H9 (cell line): ENCODE results near the gene CHRM4. TPM values are rescaled to one million over a fixed set of nuclear protein-coding genes. Genes with fewer than 3 reads are reported as not detected.

Experiments
- DNase-seq: peaks from one replicate; pipeline ENCODE4 v3.0.0-alpha.2; 2017
- H2AFZ ChIP-seq: one replicate; pipeline ENCODE4 v1.6.1; 2013; ENCODE audit warnings: mild to moderate bottlenecking, low read length, control low read depth, moderate library complexity
- H2AK5ac ChIP-seq: 2 replicates; pipeline ENCODE4 v1.6.1; 2013; ENCODE audit warnings: low read length, control low read depth, mixed read lengths; ENCODE audit not compliant: insufficient read length
- H2BK120ac ChIP-seq: one replicate; pipeline ENCODE4 v1.6.1; 2013; ENCODE audit warnings: low read depth, mild to moderate bottlenecking, low read length, control low read depth, inconsistent platforms; ENCODE audit not compliant: poor library complexity, severe bottlenecking
- H2BK12ac ChIP-seq: 2 replicates; pipeline ENCODE4 v1.6.1; 2013; ENCODE audit warnings: low read length, control low read depth, mixed read lengths, low read depth; ENCODE audit not compliant: insufficient read length
- H2BK15ac ChIP-seq: 2 replicates; pipeline ENCODE4 v1.6.1; 2013; ENCODE audit warnings: low read depth, low read length, control low read depth
- H2BK20ac ChIP-seq: one replicate; pipeline ENCODE4 v1.6.1; 2013; ENCODE audit warnings: low read depth, mild to moderate bottlenecking, low read length, control low read depth, inconsistent platforms; ENCODE audit not compliant: poor library complexity, severe bottlenecking
- H2BK5ac ChIP-seq: 2 replicates; pipeline ENCODE4 v1.6.1; 2013; ENCODE audit warnings: low read length, control low read depth, mixed read lengths; ENCODE audit not compliant: insufficient read length
- H3K14ac ChIP-seq: 2 replicates; pipeline ENCODE4 v1.6.1; 2013; ENCODE audit warnings: low read length, control low read depth; ENCODE audit not compliant: insufficient read depth
- H3K18ac ChIP-seq: 2 replicates; pipeline ENCODE4 v1.6.1; 2013; ENCODE audit warnings: low read depth, mild to moderate bottlenecking, mixed read lengths, low read length, control low read depth; ENCODE audit not compliant: insufficient read length
- H3K23ac ChIP-seq: 2 replicates; pipeline ENCODE4 v1.6.1; 2013; ENCODE audit warnings: low read length, control low read depth, mixed read lengths, low read depth; ENCODE audit not compliant: insufficient read length
- H3K23me2 ChIP-seq: 2 replicates; pipeline ENCODE4 v1.6.1; 2013; ENCODE audit warnings: low read depth, mild to moderate bottlenecking, mixed read lengths, low read length, control low read depth; ENCODE audit not compliant: insufficient read length, poor library complexity, severe bottlenecking
- H3K27ac ChIP-seq: 2 replicates; pipeline ENCODE4 v1.5.1; 2013; ENCODE audit warnings: low read length, control low read depth, mixed read lengths, low read depth; ENCODE audit not compliant: insufficient read length
- H3K27me3 ChIP-seq: 2 replicates; pipeline ENCODE4 v1.6.1; 2013; ENCODE audit warnings: low read length, control low read depth, inconsistent platforms; ENCODE audit not compliant: insufficient read depth
- H3K4ac ChIP-seq: 2 replicates; pipeline ENCODE4 v1.6.1; 2013; ENCODE audit warnings: low read depth, mild to moderate bottlenecking, control low read depth, inconsistent platforms, low read length, moderate library complexity
- H3K4me1 ChIP-seq: 2 replicates; pipeline ENCODE4 v1.6.1; 2013; ENCODE audit warnings: low read length, control low read depth, inconsistent platforms; ENCODE audit not compliant: insufficient read depth
- H3K4me2 ChIP-seq: 2 replicates; pipeline ENCODE4 v1.6.1; 2013; ENCODE audit warnings: low read length, control low read depth, mixed read lengths; ENCODE audit not compliant: insufficient read length, insufficient read depth
- H3K56ac ChIP-seq: 2 replicates; pipeline ENCODE4 v1.6.1; 2013; ENCODE audit warnings: low read depth, mild to moderate bottlenecking, mixed read lengths, low read length, control low read depth; ENCODE audit not compliant: insufficient read length
- H3K79me1 ChIP-seq: 2 replicates; pipeline ENCODE4 v1.6.1; 2013; ENCODE audit warnings: low read depth, mild to moderate bottlenecking, moderate library complexity, low read length, control low read depth, inconsistent platforms; ENCODE audit not compliant: insufficient read depth, poor library complexity, severe bottlenecking
- H3K79me2 ChIP-seq: 2 replicates; pipeline ENCODE4 v1.6.1; 2013; ENCODE audit warnings: low read length, control low read depth, inconsistent platforms; ENCODE audit not compliant: insufficient read depth
- H3K9ac ChIP-seq: 2 replicates; pipeline ENCODE4 v1.6.1; 2013; ENCODE audit warnings: low read length, control low read depth, mixed read lengths; ENCODE audit not compliant: insufficient read length; ENCODE audit errors: extremely low read depth
- H3K9me3 ChIP-seq: one replicate; pipeline ENCODE4 v1.6.1; 2013; ENCODE audit warnings: low read depth, low read length, inconsistent platforms; ENCODE audit not compliant: control insufficient read depth
- H3T11ph ChIP-seq: one replicate; pipeline ENCODE4 v1.6.1; 2013; ENCODE audit warnings: mild to moderate bottlenecking, low read length, control low read depth, inconsistent platforms
- H4K20me1 ChIP-seq: one replicate; pipeline ENCODE4 v1.6.1; 2013; ENCODE audit not compliant: control insufficient read depth, insufficient read length, insufficient read depth
- H4K5ac ChIP-seq: 2 replicates; pipeline ENCODE4 v1.6.1; 2013; ENCODE audit warnings: low read depth, mild to moderate bottlenecking, mixed read lengths, low read length, control low read depth; ENCODE audit not compliant: insufficient read length
- H4K8ac ChIP-seq: replicated peaks from 2 replicates; pipeline ENCODE4 v1.6.1; 2013; ENCODE audit warnings: low read length, control low read depth, mixed read lengths, low read depth; ENCODE audit not compliant: insufficient read length
- H4K91ac ChIP-seq: 2 replicates; pipeline ENCODE4 v1.6.1; 2013; ENCODE audit warnings: low read depth, mild to moderate bottlenecking, moderate library complexity, mixed read lengths, low read length, control low read depth; ENCODE audit not compliant: insufficient read length
- H3K27ac Mint-ChIP-seq, 3 experiments: 2 replicates in 2 of 3; 3 replicates in 1 of 3; pipeline ENCODE4 v1.8.0; 2020 to 2021; ENCODE audit warnings: mixed read lengths in 3 of 3, mild to moderate bottlenecking in 1 of 3, moderate library complexity in 1 of 3
- H3K27me3 Mint-ChIP-seq: 2 replicates; pipeline ENCODE4 v1.8.0; 2021; ENCODE audit warnings: low read depth, mild to moderate bottlenecking, moderate library complexity, mixed read lengths
- H3K36me3 Mint-ChIP-seq, 3 experiments: 2 replicates in 2 of 3; 3 replicates in 1 of 3; pipeline ENCODE4 v1.8.0; 2020 to 2021; ENCODE audit warnings: low read depth in 3 of 3, mixed read lengths in 3 of 3; ENCODE audit not compliant: insufficient read depth in 1 of 3
- H3K4me1 Mint-ChIP-seq, 2 experiments: 2 replicates each; pipeline ENCODE4 v1.8.0; 2020; ENCODE audit warnings: mixed read lengths in 2 of 2
- H3K4me3 Mint-ChIP-seq, 2 experiments: 2 replicates in 1 of 2; 3 replicates in 1 of 2; pipeline ENCODE4 v1.8.0; 2020 to 2021; ENCODE audit warnings: mild to moderate bottlenecking in 2 of 2, mixed read lengths in 2 of 2, moderate library complexity in 1 of 2
- H3K9me3 Mint-ChIP-seq, 2 experiments: 2 replicates in 1 of 2; 3 replicates in 1 of 2; pipeline ENCODE4 v1.8.0; 2020; ENCODE audit warnings: mild to moderate bottlenecking in 2 of 2, mixed read lengths in 2 of 2, moderate library complexity in 1 of 2
- CTCF ChIP-seq: fragments of 200-600 bp; sonication (generic); conservative IDR thresholded peaks from 3 replicates; pipeline ENCODE4 v1.8.0; 2021; ENCODE audit warnings: antibody characterized with exemption, mild to moderate bottlenecking
- WGBS: extraction: QIAGEN DNeasy Blood & Tissue Kit; methylation state at CpG from one replicate; pipeline ENCODE4 v1.1.7; 2013; ENCODE audit warnings: missing lambda C conversion rate, low lambda C conversion rate, mixed read lengths; ENCODE audit not compliant: insufficient read length; ENCODE audit errors: extremely low coverage; 5-methylcytosine and 5-hydroxymethylcytosine counted together
- total RNA-seq: library from RNA; stranded (reverse); gene quantifications from 2 replicates; pipeline ENCODE4 v1.2.1, GENCODE V29; 2021

Gene CHRM4
- total RNA-seq, 1 experiment from 2014 or later: 1.0 TPM

GRCh38 chr11:46366260-46366659 lies 25.3 kb downstream of the CHRM4 start:
- Mint-ChIP-seq H3K9me3 (no peaks in the 10 kb centered on the region), H3K4me3 (no peak overlapping the region), H3K27ac (no peak overlapping the region; a peak in 1 of 7 replicates), H3K27me3 (no peaks in the 10 kb centered on the region), H3K4me1 (peaks cover 27 to 44% of the 10 kb centered on the region in 2 experiments), H3K36me3 (peaks cover 10 to 19% (median 13%) of the 10 kb centered on the region in 3 experiments)
- H4K91ac ChIP-seq: no peak overlapping the region
- no CpG with 5 or more reads among the region's 22 CpGs for WGBS
- no peaks in the 10 kb centered on the region; the same call in 1 of the 2 replicates for H3K79me2 ChIP-seq
- no peaks in the 10 kb centered on the region for H3K9me3 ChIP-seq
- no peaks in the 10 kb centered on the region for H3K79me1 ChIP-seq
- no peaks in the 10 kb centered on the region for H3K27me3 ChIP-seq
- no peak overlapping the region for H2BK5ac ChIP-seq
- H2AFZ ChIP-seq: no peak overlapping the region
- no peak overlapping the region for H2BK120ac ChIP-seq
- H3K18ac ChIP-seq: no peak overlapping the region
- H3K27ac ChIP-seq: no peak overlapping the region
- H2AK5ac ChIP-seq: no peak overlapping the region
- TF ChIP-seq CTCF: no peak
- no peak overlapping the region for H4K8ac ChIP-seq
- peaks cover 3% of the 10 kb centered on the region; the same call in 1 of the 2 replicates for H3K4me1 ChIP-seq
- no peak overlapping the region for H2BK15ac ChIP-seq
- H3K56ac ChIP-seq: no peak overlapping the region
- no peak overlapping the region for H3K4ac ChIP-seq
- DNase-seq: no peak
- H3K4me2 ChIP-seq: no peak overlapping the region
- H4K5ac ChIP-seq: no peak overlapping the region
- no peak overlapping the region for H2BK12ac ChIP-seq
- H3T11ph ChIP-seq: no peak overlapping the region
- H2BK20ac ChIP-seq: no peak overlapping the region
- H4K20me1 ChIP-seq: no peaks in the 10 kb centered on the region
- H3K23me2 ChIP-seq: no peaks in the 10 kb centered on the region
- H3K9ac ChIP-seq: no peak overlapping the region
- no peak overlapping the region for H3K14ac ChIP-seq
- H3K23ac ChIP-seq: no peak overlapping the region
